A204.1 (cell line): ENCODE measurements around the gene ZNF880.
"Not testable (repeated sequence)": the region's sequence is repeated elsewhere in the genome, so short reads cannot be mapped to it uniquely, and the experiment has no call there.

Source experiments
- FAIRE-seq: peaks from 2 replicates; lab custom pipeline; 2012; peaks lifted over from hg19 to GRCh38; lab: Jason Lieb, UNC

ZNF880 gene

GRCh38 chr19:52369559-52370340 is at the start of gene ZNF880:
Gene ZNF880 (plus strand): TSS chr19:52369923. CDS start chr19:52369966, 43 bp downstream.
- no peak for FAIRE-seq

GRCh38 chr19:52322429-52322828 is 47.3 kb upstream of the ZNF880 start:
- FAIRE-seq: no peak

- no peak for FAIRE-seq
These were observed 38.0 kb upstream of the ZNF880 start for GRCh38 chr19:52331757-52332156.

- FAIRE-seq: no peak
These were observed 34.0 kb upstream of the ZNF880 start for GRCh38 chr19:52335768-52336116.

GRCh38 chr19:52336117-52336790 is 33.5 kb upstream of the ZNF880 start, which contains the start of gene ZNF610:
Gene ZNF610 (plus strand): TSS chr19:52336243. CDS start chr19:52349173, 12,930 bp downstream.
- FAIRE-seq: no peak

- FAIRE-seq: no peak
These were observed 32.8 kb upstream of the ZNF880 start for GRCh38 chr19:52336791-52337381.

GRCh38 chr19:52339022-52339421 is 30.7 kb upstream of the ZNF880 start:
- not testable (repeated sequence) for FAIRE-seq

- no peak for FAIRE-seq
These were observed 26.2 kb upstream of the ZNF880 start for GRCh38 chr19:52343548-52343947.

- FAIRE-seq: no peak
These were observed 24.6 kb upstream of the ZNF880 start for GRCh38 chr19:52345162-52345561.

- FAIRE-seq: no peak
These were observed 18.2 kb upstream of the ZNF880 start for GRCh38 chr19:52351512-52351911.

GRCh38 chr19:52366414-52366824 is 3.3 kb upstream of the ZNF880 start:
- FAIRE-seq: no peak

- FAIRE-seq: no peak
These were observed 603 bp downstream of the ZNF880 start for GRCh38 chr19:52370341-52370710.

- FAIRE-seq: no peak
These were observed 21.4 kb downstream of the ZNF880 start for GRCh38 chr19:52391135-52391534.

- FAIRE-seq: no peak
These were observed 27.8 kb downstream of the ZNF880 start, which contains the start of gene ZNF528 for GRCh38 chr19:52397310-52398080. Gene ZNF528 (plus strand): TSS chr19:52397849. CDS start chr19:52402014, 4,165 bp downstream.

- FAIRE-seq: no peak
These were observed 28.3 kb downstream of the ZNF880 start for GRCh38 chr19:52398081-52398441.

GRCh38 chr19:52410276-52410675 is 40.6 kb downstream of the ZNF880 start:
- FAIRE-seq: no peak

- FAIRE-seq: no peak
These were observed 46.0 kb downstream of the ZNF880 start for GRCh38 chr19:52415711-52416110.

- FAIRE-seq: no peak
These were observed 59.2 kb downstream of the ZNF880 start, which contains the start of gene ZNF534 for GRCh38 chr19:52428937-52429336. Gene ZNF534 (plus strand): TSS chr19:52429148. CDS start chr19:52431475, 2,327 bp downstream.
